Glomerular endothelial cell (primary cell): ENCODE results near the gene RCBTB2. TPM values are rescaled to one million over a fixed set of nuclear protein-coding genes. Genes with fewer than 3 reads are reported as not detected.

ENCODE experiments used
- DNase-seq: peaks from one replicate; pipeline ENCODE4 v3.0.0-alpha.2; 2011; ENCODE audit warnings: low read depth, low spot score; ENCODE audit errors: extremely low read depth
- total RNA-seq: library from RNA; depleted of rRNA; stranded (reverse); fragments of >200 nt; gene quantifications from 2 replicates; pipeline ENCODE4 v1.2.3, GENCODE V29; 2015

Gene RCBTB2
- total RNA-seq, 1 donor from 2014 or later: 7.6 TPM

DNA sequence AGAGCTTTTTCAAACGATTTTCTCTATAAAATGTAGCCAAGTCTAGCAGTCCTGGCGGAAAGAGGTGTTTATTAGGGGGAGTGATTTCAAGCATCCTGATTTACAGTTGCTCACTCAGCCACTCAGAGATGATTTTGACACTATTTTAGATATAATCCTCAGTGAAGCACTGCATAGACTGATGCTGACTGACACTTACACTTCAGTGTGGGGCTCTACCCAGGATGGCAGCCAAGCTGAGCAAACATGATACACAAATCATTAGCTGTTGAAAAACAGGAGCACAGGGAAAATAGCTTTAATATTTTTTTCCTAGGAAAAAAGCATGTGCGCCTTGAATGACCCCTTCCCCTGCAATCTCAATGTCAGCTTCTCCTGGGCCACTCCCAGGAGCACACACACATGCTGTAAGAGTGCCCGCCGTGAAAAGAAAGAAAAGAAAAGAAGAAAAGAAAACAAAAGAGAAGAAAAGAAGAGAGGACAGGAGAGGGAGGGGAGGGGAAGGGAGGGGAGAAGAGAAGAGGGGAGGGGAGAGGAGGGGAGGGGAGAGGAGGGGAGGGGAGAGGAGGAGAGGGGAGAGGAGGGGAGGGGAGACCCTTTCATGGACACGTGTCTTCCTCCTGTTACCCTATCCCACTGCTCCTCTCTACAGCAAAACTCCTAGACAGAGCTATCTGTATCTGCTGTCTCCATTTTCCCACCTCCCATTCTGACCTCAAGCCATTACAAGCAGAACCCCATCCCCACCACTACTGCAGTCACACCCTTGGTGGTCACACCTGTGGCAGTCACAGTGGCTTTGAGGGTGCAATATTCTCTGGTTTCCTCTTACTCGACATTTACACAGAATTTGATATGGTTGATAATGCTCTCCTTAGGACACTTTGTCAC is 36.4 kb downstream of the RCBTB2 start:
- DNase-seq: no peak

DNA sequence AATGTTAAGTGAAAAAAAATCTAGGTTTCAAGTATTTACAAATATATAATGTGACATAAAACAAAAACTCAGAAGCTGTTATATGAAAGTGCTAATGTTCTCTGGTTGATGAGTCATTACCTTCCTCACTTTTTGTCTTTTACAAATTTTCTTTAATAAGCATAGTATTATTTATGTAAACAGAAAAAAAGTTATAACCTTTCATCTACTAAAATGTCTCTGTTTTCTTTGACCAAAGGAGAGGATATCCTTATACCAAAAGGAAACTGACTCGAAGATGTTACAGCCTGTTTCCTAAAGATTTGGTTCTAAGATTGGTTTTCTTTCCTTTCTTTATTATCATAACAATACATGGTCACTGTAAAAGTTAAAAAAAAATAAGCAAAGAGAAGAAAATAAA is 38.0 kb downstream of the RCBTB2 start:
- peak; percentile 47 for DNase-seq

DNA sequence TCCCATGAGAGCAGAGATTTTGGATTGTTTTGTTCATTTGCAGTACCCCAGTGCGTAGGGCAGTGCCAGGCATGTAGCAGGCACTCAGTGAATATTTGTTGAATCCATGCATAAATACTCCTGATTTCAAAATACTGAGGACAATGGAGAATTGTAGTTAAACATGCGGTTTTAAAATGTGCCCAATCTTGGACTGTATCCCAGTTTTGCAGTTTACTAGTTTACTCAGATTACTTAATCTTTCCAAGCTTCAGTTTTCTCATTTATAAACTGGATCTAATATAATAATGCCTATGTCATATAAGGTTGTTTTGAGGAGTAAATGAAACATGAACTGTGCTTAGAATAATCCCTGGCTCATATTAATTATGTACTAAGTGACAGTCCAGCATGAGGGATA is 39.0 kb downstream of the RCBTB2 start:
- DNase-seq: no peak

DNA sequence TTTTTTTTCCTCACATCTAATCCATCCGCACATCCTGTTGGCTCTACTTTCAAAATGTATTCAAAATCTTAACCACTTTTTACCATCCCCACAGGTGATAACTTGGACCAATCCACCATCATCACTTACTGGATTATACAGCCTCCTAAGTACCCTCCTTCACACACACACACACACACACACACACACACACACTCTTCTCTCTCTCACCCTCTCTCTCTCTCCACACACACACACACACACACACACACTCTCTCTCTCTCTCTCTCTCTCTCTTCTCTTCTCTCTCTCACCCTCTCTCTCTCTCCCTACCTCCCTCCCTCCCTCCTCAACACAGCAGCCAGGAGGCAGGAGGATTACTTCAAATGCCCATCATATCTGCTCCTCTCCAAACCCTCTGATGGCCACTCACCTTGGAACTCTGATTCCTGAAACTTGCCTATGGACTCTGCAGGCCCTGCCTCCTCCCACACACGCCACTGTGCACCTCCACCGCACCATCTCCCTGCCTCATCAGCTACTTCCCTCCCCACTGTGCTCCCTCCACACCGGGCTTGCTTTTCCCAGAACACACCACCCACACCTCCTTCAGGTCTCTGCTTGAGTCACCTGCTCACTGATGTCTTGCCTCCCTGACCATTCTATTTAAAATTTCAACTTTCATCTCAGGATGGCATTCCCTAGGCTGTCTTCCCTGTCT is 39.7 kb downstream of the RCBTB2 start:
- no peak for DNase-seq

DNA sequence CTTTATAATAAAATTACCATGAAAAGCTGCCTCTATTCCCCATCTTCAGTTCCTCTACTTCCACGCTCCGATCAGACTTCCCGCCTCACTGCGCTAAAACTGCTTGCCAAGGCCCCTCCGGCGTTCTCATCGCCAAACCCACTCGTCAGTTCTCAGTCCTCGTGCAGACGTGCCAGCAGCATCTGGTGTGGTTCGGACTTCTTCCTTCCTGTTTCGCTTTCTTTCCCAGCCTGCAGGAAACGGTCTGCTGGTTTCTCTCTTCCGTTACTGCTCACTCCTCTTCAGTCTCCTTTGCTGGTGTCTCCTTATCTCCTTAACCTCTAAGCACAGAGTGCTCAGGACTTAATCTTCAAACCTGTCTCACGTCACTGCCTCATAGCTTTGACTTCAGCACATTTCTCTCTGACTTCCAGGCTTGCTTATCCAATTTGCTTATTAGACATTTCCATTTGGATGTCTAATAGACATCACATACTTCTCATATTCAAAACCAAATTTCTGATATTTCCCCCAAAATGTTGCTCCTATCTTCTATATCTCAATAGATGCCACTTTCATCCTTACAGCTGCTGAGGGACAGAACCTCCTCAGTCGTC is 40.3 kb downstream of the RCBTB2 start:
- peak; percentile 63 for DNase-seq

DNA sequence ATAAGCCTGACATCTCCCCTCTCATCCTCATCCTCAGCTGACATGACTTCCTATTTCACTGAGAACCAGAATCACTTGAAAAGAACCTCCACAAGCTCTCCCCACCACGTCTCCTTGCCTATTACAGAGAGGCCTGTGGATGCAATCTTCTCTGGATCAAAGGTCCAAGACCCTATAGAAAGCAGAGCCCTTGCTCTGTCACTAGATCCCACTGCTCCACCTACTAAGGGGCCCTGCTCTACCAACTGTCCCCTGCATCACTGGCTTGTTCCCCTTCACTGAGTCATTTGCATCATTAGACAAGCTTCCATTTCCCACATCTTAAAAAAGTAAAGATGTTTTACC is 40.8 kb downstream of the RCBTB2 start:
- DNase-seq: no peak

DNA sequence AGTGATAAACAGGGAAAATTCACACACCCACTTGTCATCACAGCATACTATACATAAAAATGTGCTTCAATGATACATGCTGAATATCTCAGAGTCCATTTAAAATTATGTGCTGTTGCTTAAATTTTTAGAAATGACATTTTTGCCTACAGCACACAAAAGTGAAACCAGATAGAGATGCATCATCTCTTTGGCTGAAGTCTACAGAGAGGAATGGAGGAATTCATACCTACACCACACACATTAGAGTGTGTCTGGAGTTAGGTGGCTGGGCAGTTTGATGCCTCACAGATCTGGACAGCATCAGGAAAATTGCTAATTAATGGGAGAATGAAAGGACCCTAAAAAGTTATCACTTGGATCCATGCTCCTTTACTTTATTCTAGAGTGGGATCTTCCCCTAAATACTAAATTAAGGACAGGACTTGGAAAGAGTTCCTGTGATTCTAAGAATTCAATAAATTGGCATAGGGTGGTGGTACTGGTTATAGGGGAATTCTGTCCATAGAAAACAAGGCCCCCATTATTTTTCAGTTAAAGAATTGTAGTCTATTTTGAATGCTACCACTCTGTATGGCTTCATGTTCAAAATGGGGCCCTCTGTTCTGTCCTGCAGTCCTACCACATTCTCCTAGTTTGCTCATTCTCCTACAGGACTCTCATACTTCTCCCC is 41.3 kb downstream of the RCBTB2 start:
- no peak for DNase-seq

DNA sequence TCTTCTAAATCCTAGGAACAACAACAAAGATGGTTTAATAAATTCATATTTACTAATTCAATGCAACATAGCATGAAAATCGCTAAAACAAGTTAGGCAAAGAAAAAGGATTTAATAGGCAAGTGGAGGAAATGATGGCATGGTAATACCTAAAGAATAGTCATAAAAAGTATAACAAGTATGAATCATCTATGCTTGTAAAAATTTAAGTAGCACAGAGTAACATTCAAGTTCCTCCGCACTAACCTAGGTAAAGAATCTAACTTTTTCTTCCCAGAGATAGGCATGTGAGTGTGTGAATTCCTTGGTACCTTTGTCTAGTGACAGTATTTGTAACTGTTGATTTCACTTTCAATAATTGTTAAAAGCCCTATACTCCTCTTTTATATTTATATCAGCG is 42.6 kb downstream of the RCBTB2 start:
- DNase-seq: no peak

DNA sequence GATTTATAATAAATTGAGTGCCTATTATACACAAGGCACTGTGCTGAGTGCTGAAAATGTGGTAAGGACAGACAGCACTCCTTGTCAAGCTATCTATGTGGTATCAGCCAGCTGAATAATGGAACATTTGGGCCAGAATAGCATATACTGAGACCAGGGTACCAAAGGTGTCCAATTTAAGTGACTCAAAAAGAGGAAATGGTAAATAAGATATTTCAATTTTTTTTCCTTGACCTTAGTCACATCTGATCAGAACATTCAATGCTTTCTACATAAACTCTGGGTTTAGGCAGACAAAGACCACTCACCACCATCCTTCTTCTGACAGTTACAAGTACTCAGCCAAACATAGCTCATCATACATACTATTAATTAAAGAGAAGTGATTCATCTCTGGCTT is 43.2 kb downstream of the RCBTB2 start:
- DNase-seq: no peak

DNA sequence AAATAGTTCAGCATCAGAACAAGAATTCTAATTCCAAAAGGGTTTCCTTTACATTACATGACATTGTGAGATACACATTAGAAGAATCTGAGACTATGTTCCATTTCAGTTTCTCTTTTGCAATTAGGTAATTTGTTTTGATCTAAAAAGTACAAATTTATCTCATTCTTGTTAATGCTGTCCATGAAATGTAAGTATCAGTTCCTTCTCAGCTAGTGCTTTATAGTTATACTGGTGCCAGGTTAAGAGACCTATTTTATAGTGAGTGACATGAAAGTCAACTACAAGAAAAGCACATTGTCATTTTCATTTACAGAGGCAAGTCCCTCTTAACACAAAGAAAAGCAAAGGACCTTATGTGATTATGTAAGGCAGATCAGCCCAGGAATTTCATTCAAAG is 43.9 kb downstream of the RCBTB2 start:
- DNase-seq: no peak

DNA sequence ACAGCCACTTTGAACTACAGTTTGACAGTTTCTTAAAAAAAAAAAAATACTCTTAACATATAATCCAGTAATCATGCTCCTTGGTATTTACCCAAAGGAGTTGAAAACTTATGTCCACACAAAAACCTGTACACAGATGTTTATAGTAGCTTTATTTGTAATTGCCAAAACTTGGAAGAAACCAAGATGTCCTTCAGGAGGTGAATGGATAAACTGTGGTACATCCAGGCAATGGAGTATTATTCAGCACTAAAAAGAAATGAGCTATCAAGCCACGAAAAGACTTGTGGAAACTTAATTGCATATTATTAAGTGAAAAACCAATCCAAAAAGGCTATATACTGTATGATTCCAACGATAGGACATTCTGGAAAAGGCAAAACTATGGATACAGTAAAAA is 44.9 kb downstream of the RCBTB2 start:
- DNase-seq: no peak

DNA sequence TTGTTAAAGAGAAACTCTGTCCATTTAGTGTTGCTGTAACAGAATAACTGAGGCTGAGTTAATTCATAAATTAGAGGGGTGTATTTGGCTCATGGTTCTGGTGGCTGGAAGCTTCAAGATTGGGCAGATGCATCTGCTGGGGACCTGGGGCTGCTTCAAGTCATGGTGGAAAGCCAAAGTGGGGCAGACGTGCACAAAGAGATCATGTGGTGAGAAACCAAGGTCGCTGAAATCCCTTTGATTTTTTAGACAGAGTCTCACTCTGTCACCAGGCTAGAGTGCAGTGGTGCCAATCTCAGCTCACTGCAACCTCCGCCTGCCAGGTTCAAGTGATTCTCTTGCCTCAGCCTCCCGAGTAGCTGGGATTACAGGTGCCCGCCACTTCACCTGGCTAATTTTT is 46.0 kb downstream of the RCBTB2 start:
- no peak for DNase-seq

DNA sequence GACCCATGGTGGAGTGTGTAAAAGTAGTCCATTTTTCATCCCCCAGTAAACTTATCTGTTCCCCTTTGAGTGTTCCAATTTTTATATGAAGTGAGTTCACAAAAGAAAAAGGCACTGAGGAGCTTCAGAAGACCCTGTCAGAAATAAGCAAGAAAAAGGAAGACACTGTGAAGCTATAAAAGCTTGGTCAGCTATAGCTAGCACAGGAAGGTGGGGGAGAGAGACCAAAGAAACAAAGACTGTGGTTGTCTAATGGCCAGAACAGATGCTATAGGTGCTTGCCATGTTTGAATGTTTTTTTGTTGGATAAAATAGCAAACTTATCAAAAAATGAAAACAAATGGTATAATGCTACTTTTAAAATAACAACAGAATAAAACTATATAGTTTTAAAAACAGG is 46.5 kb downstream of the RCBTB2 start:
- no peak for DNase-seq

DNA sequence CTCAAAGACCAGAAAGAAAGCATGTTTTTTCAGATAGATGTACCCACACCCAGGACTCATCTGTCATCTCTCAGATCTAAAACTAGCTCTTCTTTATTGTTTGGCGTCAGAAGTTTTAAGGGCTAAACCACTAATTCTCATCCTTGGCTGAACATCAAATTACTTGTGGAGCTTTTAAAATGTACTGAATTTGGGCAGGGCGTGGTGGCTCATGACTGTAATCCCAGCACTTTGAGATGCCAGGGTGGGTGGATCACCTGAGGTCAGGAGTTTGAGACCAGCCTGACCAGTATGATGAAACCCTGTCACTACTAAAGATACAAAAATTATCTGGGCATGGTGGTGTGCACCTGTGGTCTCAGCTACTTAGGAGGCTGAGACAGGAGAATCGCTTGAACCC is 47.4 kb downstream of the RCBTB2 start:
- DNase-seq: no peak

DNA sequence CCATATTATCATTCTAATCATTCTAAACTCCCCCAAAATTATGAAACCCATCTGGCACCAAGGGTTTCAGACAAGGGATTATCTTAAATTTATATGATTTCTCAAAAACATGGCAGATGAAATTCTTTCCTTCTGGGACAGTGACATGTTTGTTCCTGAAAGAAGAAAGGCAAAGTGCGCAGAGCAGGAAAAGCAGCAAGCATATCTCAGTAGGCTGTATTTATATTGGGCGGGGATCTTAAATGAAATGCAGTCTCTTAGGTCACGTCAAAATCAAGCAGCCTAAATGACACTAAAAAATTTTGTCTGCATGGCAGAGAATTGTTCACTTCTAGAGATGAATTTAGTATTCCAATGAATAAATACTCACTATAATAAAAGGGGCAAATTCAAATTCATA is 49.3 kb downstream of the RCBTB2 start:
- no peak for DNase-seq

DNA sequence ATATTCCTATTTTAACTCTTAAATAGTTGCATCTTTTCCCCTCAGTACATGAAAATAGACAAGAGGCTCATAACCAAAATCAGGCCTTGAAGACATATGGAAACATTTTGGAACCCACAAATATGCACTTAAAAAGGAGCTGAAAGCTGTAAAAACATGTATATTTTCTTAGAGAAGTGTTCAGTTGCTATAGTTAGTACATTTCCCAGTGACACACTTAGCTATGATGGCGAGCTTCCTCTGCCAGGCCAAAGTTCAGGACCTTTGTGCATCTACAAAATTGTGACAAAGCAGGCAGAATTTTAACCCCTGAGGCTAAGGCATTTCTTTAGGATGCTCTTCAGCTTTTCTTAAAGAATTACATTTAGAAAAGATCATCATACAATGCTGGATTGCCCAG is 54.5 kb downstream of the RCBTB2 start:
- no peak for DNase-seq

DNA sequence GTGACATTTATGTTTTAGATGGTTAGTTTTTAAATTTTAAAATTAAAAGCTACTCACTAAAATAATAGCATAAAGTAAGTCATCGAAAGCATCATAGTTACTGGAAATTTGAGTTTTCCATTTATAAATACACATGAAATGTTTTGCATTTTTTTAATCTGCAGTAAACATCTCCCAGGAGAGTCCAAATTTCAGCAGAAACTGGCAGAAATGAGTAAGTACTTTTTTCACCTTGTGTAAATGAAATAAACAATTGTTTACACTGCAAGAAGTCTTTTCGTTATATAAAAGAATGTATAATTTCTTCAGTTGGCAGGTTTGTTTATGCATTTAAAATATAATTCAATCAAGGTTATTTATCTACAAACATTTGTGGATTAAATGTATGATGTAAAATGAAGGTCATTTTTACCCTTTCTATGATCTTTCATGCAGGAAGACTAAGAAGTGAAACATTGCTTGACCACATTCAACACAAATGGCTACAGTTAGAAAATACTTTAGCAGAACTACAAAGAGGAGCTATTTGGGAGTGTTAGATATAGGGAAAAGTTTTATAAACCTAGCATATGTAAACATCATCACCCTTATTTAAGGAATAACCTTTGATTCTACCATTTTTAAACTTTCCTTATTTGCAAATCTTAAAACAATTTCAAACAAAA is 55.6 kb downstream of the RCBTB2 start:
- no peak for DNase-seq

DNA sequence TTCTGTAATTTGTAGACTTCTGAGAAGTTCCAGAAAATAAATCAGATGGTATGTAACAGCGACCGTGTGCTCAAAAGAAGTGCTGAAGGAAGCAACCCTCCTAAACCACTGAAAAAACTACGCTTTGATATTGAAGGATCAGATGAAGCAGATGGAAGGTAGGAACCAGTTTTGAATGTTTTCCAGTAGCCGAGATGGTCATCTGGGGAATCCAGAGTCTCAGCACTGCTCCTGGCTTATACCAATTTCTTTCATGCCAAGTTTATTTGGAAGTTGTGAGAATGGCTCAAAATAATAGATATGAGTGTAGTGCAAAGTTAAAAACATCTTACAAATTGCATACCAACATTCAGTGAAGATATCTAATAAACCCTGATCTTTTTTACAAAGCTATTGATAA is 56.2 kb downstream of the RCBTB2 start:
- no peak for DNase-seq

DNA sequence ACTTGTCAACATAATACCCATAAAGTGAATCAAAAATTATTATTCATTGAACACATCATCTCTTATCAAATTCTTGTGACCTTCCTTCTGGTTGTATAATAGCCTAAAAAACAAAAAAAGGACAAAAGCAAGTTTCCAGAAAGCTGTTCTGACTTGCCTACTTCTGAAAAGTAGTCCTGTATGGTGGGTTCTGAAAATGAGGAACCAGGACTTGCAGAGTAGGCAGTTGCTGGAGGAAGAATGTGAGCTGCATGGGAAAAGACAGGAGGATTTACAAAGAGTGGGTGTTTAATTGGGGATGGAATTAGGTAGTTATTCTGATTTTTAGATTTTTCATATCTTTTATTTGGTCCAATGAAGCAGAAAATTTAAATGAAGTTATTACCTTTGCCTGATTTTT is 56.7 kb downstream of the RCBTB2 start:
- no peak for DNase-seq

DNA sequence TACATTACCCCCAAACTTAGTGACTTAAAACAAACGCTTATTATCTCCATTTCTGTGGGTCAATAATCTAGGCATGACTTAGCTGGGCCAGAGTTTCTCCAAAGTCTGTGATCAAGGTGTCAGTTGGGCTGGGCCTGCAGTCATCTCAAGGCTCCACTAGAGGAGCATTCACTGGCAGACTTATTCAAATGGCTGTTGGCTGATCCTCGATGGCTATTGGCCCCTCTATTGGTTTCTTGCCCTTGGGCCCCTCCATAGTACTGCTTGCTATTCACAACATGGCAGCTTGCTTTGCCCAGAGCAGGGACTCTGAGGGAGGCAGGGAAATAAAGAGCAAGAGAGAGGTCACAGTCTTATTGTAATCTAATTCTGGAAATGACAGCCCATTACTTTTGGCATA is 57.6 kb downstream of the RCBTB2 start:
- no peak for DNase-seq
